GM13976 (cell line): ENCODE data around the gene THEMIS.
"Not testable (repeated sequence)": the region's sequence is repeated elsewhere in the genome, so short reads cannot be mapped to it uniquely, and the experiment has no call there.

ENCODE experiments used
- DNase-seq: peaks from one replicate; pipeline ENCODE4 v3.0.0; 2012; ENCODE audit warnings: low spot score
- CTCF ChIP-seq: IDR thresholded peaks from 2 replicates; pipeline ENCODE4 v1.5.1; 2012; ENCODE audit warnings: borderline replicate concordance, mild to moderate bottlenecking; ENCODE audit not compliant: insufficient read depth; ENCODE audit errors: extremely low read depth, missing control alignments, control extremely low read depth
- in situ Hi-C: fragments of 300-500 bp; cut with MboI; formaldehyde crosslinking; loops from one replicate; pipeline ENCODE4 v1.12.0; 2022; ENCODE audit warnings: low sequenced_read_pairs, mixed read lengths, inconsistent platforms; ENCODE audit not compliant: unreplicated experiment

Gene THEMIS

DNA sequence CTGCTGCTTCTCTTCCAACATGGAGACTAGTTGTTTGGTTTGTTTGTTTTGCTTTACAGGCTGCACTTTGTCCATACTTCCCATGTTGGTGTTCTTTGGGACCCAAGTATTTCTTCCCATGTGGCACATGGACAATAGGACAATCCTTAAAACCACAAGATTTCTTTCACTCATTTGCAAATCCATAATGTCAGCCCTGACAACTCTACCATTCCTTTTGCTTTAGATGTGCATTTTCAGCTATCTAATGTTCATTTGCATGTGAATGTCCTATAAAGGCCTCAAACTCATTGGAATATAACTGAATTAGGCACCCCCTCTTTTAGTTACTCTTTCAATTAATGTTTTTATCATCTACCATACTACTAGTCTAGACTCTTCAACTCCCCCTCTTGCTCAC, 16.7 kb downstream of the THEMIS start:
- DNase-seq = no peak
- TF ChIP-seq CTCF = no peak
- in situ Hi-C loops = no loop called here

DNA sequence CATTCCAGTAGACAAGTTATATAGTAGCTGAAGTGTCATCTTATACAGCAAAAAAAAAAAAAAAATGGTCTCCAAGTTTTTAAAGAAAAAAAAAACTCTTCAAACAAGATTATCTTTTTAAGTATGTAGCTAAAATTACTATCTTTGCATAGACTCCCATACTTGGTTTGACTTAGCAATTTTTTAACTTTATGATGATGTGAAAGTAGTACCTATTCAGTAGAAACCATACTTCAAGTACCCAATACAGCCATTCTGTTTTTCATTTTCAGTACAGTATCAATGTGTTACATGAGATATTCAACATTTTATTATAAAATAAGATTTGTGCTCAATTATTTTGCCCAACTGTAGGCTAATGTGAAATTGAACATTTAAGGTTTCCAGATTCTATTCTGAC, 18.9 kb downstream of the THEMIS start:
- DNase-seq, in situ Hi-C loops: not testable (repeated sequence)

GRCh38 chr6:127880429-127880828, 20.4 kb downstream of the THEMIS start:
- DNase-seq = no peak
- in situ Hi-C loops = no loop called here

GRCh38 chr6:127879685-127880084, 21.2 kb downstream of the THEMIS start:
- in situ Hi-C loops = no loop called here
- no peak for DNase-seq
- no peak for TF ChIP-seq CTCF

More at GRCh38 chr6:127880429-127880828, 20.4 kb downstream of the THEMIS start:
- TF ChIP-seq CTCF = no peak

DNA sequence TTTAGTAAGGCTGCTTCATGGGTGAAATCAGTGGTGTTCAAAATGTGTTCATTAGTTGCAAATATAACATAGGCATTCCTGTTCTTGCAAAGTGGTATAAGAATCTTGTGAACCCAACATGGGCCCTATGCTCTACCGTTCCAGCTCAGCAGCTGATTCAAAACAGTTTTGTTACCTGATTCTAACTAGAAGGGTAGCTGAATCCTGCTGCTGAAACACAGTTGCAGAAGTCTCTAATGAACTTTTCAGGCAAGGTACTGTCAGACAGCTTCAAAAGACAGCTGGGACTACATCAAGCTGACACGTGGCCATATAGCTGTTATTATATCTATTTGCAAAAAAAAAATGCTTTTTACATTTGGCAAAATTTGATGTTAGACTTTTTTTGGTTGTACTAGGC, 22.7 kb downstream of the THEMIS start:
- in situ Hi-C loops = no loop called here
- no peak for TF ChIP-seq CTCF
- no peak for DNase-seq

DNA sequence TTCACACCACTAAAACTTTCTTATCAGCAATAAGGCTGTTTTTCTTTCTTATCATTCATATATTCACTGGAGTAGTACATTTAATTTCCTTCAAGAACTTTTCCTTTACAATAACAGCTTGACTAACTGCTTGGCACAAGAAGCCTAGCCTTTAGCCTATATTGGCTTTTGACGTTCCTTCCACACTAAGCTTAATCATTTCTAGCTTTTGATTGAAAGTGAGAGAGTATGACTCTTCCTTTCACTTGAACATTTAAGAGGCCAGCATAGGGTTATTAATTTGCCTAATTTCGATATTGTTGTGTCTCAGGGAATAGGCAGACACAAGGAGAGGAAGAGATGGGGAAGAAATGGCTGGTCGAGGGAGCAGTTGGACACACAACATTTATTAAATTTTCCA, 23.6 kb downstream of the THEMIS start:
- in situ Hi-C loops = no loop called here
- no peak for TF ChIP-seq CTCF
- DNase-seq = no peak

GRCh38 chr6:127869772-127870404, 31.0 kb downstream of the THEMIS start:
- no peak for TF ChIP-seq CTCF
- in situ Hi-C loops = loop anchor here (25.0 kb wide), 1 partner anchor 467 kb away; no protein-coding TSS in a partner anchor
- DNase-seq = no peak
